HG02642 (cell line): ENCODE data around the gene MPND.

Source experiments
- ATAC-seq: cut with Tn5 transposase; IDR thresholded peaks from one replicate; pipeline ENCODE4 v1.9.1; 2021; ENCODE audit warnings: mild to moderate bottlenecking; ENCODE audit not compliant: unreplicated experiment, poor library complexity

The MPND gene, protein sequence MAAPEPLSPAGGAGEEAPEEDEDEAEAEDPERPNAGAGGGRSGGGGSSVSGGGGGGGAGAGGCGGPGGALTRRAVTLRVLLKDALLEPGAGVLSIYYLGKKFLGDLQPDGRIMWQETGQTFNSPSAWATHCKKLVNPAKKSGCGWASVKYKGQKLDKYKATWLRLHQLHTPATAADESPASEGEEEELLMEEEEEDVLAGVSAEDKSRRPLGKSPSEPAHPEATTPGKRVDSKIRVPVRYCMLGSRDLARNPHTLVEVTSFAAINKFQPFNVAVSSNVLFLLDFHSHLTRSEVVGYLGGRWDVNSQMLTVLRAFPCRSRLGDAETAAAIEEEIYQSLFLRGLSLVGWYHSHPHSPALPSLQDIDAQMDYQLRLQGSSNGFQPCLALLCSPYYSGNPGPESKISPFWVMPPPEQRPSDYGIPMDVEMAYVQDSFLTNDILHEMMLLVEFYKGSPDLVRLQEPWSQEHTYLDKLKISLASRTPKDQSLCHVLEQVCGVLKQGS

GRCh38 chr19:4343370-4344307 is at the start of gene MPND:
Gene MPND (plus strand): TSS chr19:4343562. CDS start chr19:4343594, 32 bp downstream.
- peak; percentile 62 for ATAC-seq

- ATAC-seq = no peak
Measured at GRCh38 chr19:4294389-4294788, 49.0 kb upstream of the MPND start.

- ATAC-seq = no peak
Measured at GRCh38 chr19:4295972-4296771, 47.2 kb upstream of the MPND start.

DNA sequence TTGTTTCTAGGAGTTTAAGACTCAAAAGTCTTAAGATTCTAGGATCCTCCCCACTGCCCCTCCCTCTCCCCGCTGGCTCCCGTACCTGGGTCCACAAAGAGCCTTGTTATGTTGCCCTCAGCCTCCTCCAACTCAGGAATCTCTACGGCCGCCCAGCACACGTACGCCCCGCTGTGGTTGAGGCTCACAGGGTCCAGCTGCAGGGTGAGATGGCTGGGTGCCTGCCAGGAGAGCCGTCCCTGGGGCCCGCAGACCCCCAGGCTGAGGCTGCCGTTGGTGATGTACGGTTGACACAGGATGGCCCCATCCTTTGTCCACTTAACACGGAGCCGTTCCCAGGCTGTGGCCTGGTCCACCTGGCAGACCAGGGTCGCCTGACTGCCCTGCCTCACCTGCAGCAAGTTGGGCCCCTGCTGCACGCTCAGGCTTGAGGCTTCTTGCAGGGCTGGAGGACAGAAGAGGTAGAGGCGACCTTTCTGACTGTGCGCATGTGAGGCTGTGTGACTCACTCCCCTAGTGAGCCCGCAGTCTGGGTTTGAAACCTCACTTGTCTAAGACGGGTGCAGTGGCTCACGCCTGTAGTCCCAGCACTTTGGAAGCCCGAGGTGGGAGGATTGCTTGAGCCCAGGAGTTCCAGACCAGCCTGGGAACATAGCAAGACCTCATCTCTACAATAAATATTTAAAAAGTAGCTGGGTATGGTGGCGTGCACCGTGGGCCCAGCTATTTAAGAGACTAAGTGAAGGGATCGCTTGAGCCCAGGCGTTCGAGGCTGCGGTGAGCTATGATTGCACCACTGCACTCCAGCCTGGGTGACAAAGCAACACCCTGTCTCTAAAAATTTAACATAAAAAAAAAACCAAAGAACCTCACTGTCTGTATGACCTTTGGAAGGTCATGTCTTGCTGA is 45.2 kb upstream of the MPND start:
- ATAC-seq = no peak

DNA sequence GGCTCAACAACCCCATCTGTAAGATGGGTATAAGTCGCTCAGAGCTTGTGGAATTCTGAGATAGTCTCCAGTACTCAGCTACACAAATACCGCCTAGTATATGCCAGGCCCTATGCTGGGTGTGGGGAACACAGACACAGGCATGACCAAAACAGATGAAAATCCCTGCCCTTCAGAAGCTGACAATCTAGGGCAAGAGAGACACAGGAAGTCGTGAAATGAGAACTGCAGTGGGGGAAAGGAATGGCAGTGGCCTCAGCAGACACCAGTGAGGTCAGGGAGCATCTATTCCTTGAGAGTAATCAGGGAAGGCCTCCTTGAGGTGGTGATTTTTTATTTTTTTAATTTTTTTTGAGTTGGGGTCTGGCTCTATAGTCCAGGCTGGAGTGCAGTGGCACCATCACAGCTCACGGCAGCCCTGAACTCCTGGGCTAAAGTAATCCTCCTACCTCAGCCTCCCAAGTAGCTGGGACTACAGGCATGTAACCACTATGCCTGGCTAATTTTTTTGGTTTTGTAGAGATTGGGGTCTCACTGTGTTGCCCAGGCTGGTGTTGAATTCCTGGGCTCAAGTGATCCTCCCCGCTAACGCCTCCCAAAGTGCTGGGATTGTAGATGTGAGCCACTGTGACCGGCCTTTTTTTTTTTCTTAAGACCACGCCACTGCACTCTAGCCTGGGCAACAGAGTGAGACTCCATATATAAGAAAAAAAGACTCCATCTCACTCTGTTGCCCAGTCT is 44.4 kb upstream of the MPND start:
- no peak for ATAC-seq

GRCh38 chr19:4300589-4300988 is 42.8 kb upstream of the MPND start:
- no peak for ATAC-seq

- ATAC-seq = no peak
Measured at GRCh38 chr19:4301590-4302242, 41.6 kb upstream of the MPND start.

DNA sequence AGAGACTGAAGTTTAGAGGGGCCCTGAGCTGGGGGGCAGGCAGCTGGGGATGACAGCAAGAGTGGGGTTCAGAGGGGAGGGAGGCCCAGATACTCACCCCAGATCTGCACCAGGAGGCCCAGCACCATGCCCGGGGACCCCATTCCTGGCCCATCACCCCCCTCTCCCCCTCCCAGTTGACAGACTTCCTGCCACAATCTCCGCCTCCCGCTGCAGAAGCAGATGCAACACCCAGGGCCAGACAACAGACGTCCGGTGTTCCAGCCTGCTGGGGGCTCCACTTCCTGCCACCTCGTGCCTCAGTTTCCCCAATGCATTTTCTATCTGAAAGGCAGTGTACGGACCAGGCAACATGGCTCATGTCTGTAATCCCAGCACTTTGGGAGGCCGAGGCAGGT is 41.1 kb upstream of the MPND start, which contains the start of gene TMIGD2:
TSS of gene TMIGD2 (minus strand) at position 147 of the 398 bp plus-strand sequence. CDS start at position 143, 4 bp downstream.
- no peak for ATAC-seq

DNA sequence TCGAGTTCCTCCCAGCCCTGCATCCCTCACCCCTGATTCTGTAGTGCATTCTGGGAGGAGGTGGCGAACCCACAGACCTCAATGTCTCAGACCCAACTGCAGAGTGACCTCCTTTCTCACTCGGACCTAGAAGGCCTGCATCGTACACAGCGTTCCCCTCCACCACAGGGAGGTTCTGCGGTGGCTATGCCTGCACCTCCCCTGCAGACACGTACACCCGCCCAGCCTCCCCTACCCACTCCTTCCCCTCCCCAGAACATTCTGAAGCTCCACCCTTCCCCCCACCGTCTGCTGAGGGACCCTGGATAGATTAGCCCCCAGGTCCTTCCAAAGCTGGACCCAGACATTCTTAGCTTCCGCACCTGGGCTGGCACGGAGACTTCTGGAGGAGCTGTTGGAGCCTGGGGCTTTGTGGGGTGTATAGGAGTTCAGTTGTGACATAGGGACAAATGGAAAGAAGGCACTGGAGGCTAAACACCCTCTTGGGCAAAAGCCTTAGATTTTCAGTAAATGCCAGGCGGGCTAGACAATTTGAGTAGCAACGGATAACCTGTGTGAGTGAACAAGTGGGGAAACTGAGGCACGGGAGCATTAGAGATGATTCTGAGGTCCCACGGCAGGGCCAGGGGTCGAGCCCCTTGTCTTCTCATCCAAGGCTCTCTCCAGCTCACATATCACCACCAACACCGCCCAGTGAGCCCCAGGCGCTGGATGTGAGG is 39.4 kb upstream of the MPND start:
- no peak for ATAC-seq

DNA sequence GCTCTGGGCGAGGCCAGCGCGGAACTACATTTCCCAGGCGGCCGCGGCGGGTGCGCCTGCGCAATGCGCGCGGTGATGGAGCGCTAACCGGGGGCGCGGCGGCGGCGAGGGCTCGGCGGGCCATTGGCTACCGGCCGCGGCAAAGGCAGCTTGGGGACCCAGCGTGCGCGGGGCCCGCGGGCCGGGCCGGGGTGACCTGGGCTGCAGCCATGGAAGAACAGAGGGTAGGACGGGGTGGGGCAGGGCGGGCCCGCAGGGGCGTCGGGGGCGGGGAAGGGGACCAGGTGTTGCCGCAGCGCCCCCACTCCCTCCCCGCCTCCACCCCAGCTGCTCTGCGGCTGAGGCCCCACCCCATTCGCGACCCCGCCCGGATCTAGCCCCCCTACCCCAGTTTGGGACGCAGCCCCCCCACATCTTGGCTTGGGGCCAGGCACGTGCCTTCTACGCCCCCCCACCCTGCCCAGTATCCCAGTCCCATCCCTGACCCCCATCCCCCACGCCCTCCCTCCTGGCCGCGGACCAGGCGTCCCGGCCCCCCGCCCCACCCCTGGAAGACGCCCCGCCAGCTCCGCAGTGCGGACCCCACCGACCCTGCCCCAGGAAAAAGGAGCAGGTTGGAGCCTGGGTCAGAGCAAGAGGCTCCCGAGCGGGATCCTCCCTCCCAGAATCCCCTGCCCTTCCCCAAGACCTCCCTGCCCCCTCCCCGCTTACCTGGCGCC is 38.7 kb upstream of the MPND start, which contains the start of gene FSD1:
TSS of gene FSD1 (plus strand) at position 61 of the 719 bp plus-strand sequence. CDS start at position 210, 149 bp downstream.
- no peak for ATAC-seq

DNA sequence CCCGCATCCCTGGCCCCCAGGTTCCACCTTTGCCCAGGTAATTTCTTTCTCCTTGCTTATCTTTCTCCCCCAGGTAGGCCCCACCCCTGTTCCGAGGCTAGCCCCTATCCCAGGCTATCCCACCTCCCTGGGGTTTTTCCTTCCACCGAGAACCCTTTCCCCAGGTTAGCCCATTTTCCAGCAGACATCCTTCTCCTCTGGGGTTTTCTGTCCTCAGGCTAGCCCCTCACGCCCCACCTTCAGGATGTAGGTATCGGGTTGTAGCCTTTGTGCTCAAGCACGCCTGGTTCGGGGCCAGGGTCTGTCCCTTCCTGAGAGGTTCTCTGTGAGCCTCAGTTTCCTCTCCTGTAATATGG is 38.1 kb upstream of the MPND start:
- no peak for ATAC-seq

DNA sequence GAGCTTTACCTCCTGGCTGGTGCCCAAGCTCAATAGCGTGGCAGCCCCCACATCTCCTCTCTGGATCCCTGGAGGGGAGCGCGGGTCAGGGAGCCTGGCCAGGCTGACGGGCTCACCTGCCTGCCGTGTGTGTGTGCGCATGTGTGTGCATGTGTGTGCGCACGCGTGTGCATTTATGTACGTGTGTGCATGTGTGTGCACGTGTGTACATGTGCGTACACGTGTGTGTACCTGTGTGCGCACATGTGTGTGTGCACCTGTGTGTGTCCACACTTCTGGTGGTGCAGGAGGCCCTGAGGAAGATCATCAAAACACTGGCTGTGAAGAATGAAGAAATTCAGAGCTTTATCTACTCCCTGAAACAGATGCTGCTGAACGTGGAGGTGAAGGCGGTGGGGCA is 37.7 kb upstream of the MPND start:
- ATAC-seq = no peak

DNA sequence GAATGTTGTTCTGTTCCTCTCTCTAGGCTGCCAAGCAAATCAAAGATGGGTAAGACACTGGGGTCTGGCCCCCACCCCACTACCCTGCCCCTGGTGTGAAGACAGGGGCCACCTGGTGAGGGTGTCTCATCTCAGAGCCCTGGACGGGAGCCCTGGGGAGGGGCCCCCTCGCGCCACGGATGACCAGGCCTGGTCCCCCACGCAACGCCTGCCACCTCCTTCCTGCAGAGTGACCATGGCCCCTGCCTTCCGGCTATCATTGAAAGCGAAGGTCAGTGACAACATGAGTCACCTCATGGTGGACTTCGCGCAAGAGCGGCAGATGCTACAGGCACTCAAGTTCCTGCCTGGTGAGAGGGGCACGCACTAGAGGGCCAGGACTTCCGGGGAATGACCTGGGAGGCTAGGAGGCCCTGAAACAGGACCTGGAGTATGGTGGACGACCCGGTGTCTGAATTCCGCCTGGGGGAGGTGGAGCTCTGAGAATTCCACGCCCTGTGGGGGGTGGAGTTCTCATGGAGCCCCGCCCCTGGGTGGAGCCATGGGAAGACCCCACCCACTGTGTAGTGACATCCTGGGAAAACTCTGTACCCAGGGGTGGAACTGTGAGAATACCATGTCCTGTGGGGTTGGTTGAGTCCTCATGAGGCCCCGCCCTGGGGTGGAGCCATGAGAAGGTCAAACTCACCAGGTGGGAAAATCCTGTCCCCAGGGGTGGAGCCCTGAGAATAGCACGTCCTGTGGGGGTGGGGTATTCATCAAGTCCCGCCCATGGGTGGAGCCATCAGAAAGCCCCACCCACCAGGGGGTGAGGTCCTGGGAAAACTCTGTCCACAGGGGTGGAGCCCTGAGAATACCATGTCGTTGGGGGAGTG is 32.9 kb upstream of the MPND start:
- ATAC-seq = no peak

DNA sequence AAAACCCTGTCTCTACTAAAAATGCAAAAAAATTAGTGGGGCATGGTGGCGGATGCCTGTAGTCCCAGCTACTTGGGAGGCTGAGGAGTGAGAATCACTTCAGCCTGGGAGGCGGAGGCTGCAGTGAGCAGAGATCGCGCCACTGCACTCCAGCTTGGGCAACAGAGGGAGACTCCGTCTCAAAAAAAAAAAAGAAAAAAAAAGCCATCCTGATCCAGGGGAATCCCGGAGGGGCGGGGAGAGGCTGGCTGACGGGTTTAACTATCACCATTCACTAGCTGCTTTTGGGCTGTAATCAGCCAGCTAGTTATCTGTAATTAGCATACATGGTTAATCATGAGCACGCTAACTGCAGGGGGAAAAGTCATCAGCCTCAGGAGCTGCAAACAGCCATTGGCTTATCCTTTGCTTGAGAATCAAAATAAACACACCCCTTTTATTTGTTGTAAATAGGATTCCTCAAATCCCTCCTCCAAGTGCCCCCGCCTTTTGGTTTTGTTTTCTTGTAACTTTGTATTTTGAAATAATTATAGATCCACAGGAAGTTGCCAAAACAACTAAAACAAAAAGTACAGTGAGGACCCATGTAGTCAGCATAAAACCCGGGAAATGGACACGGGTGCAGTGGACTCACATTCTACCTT is 29.4 kb upstream of the MPND start:
- no peak for ATAC-seq

- ATAC-seq = no peak
Measured at GRCh38 chr19:4316956-4317355, 26.4 kb upstream of the MPND start.
